PC-3 (cell line): ENCODE data around the gene NTM.

Experiments used
- EZH2 ChIP-seq: fragments of 300-600 bp; sonication (generic); IDR thresholded peaks from one replicate; pipeline ENCODE4 v1.6.1; 2017; ENCODE audit warnings: antibody characterized with exemption, mild to moderate bottlenecking, low read length; ENCODE audit not compliant: unreplicated experiment
- EZH2phosphoT487 ChIP-seq: fragments of 300-600 bp; sonication (generic); IDR thresholded peaks from 2 replicates; pipeline ENCODE4 v1.6.1; 2018; ENCODE audit warnings: mild to moderate bottlenecking, antibody characterized with exemption, low read length, borderline replicate concordance
- TF ChIP-seq, protein P1 (sequence below): fragments of 300-600 bp; sonication (generic); conservative IDR thresholded peaks from 2 replicates; pipeline ENCODE4 v1.5.1; 2017; ENCODE audit warnings: antibody characterized with exemption, low read depth, mild to moderate bottlenecking, low read length

DNA sequence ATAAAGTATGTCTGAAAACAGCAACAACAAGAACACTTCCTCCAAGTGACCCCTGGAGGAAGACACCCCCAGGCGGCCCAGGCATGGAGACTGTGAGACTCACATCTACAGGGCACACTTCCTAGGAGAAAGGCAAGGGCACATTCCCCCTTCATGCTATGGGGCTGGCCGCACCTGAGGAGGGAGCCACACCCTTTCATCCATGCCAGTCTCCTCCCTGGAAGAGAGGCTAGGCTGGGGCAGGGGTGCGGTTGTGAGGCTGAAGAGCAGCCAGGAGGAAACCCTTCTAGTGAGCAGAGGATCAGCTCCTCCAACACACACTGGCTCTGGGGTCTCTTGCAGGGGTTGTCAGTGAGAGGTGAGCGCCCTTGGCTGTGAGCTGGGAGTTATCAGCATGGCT, 678.8 kb downstream of the NTM start:
- TF ChIP-seq, protein P1, sequence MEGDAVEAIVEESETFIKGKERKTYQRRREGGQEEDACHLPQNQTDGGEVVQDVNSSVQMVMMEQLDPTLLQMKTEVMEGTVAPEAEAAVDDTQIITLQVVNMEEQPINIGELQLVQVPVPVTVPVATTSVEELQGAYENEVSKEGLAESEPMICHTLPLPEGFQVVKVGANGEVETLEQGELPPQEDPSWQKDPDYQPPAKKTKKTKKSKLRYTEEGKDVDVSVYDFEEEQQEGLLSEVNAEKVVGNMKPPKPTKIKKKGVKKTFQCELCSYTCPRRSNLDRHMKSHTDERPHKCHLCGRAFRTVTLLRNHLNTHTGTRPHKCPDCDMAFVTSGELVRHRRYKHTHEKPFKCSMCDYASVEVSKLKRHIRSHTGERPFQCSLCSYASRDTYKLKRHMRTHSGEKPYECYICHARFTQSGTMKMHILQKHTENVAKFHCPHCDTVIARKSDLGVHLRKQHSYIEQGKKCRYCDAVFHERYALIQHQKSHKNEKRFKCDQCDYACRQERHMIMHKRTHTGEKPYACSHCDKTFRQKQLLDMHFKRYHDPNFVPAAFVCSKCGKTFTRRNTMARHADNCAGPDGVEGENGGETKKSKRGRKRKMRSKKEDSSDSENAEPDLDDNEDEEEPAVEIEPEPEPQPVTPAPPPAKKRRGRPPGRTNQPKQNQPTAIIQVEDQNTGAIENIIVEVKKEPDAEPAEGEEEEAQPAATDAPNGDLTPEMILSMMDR: no peak
- no peak for TF ChIP-seq EZH2
- TF ChIP-seq EZH2phosphoT487: no peak
